NCI-H2196 (cell line): Measurements from ENCODE around the gene HLF.

Experiments used
- DNase-seq: peaks from one replicate; lab custom pipeline; 2025; ENCODE audit not compliant: unreplicated experiment; lab: John Stamatoyannopoulos, UW

Gene HLF

DNA sequence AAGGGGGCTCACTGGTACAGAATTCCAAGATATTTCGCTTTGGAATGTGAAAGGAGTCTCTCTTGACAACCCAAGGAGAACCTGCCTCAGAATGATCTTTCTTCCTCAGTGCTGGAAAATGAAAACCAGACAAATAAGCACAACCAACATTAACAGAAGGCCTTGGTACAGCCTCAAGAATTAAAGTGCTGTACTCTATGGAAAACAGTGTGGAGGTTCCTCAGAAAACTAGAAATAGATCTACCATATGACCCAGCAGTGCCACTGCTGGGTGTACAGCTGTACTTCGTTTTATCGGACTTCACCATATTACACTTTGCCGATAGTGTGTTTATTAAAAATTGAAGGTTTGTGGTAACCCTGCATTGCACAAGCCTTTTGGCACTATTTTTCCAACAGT is 25.2 kb downstream of the HLF start:
- no peak for DNase-seq

DNA sequence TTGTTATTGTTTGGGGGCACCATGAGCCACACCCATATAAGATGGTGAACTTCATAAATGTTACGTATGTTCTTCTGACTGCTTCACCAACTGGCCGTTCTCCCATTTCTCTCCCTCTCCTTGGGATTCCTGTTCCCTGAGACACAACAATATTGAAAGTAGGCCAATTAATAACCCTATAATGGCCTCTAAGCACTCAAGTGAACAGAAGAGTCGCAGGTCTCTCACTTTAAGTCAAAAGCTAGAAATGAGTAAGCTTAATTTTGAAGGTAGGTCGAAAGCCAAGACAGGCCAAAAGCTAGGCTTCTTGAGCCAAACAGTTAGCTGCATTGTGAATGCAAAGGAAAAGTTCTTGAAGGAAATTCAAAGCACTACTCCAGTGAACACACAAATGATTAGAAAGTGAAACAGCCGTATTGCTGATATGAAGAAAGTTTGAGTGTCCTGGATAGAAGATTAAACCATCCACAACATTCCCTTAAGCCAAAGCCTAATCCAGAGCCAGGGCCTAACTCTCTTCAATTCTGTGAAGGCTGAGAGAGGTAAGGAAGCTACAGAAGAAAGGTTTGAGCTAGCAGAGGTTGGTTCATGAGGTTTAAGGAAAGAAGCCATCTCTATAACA is 25.8 kb downstream of the HLF start:
- DNase-seq, result no peak

DNA sequence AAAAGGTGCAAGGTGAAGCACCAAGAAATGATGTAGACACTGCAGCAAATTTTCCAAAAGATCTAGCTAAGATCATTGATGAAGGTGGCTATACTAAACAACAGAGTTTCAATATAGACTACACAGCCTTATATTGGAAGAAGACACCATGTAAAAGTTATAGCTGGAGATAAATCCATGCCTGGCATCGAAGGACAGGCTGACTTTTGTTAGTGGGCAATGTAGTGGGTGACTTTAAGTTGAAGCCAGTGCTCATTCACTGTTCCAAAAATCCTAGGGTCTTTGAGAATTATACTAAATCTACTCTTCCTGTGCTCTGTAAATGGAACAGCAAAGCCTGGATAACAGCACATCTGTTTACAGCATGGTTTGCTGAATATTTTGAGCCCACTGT is 26.4 kb downstream of the HLF start:
- DNase-seq, result no peak

DNA sequence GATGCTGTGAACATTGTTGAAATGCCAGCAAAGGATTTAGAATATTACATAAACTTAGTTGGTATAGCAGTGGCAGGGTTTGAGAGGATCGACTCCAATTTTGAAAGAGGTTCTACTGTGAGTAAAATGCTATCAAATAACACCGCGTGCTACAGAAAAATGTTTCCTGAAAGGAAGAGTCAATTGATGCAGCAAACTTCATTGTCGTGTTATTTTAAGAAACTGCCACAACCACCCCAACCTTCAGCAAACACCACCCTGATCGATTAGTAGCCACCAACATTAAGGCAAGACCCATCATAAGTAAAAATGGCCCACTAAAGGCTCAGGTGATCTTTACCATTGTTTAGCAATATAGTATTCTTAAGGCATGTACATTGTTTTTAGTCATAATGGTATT is 27.3 kb downstream of the HLF start:
- no peak for DNase-seq

DNA sequence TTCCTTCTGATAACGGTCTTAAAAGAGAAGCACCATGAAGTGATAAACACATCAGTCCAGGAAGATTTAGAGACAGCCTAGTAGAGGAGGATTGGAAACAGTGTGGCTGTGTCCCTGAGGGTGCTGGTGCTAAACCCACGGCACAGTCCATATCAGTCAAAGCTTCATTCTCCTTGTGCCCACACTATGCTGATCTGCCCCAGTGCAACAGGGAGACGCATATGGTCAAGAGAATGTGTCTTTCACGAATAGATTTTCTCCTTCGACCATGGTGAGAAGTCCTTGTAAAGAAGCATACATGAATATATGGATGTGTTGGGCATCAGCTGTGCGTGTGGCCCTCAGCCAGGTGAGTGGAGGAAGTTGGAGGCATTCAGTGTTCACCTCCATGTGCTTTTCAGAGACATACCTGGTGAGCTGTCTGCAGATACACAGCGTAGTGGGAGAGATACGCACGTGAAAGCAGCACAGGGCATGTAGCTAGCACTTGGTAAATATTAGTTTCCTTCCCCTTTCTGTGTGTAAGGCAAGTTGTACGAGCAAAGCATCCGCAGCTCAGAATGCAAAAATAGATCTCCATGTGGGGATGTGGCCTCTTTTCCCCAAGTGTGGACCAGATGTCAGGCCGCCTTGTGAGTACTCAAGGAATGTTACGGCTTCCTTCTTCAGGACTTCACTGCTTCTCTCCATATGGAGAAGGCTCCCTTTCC is 29.4 kb downstream of the HLF start:
- DNase-seq, result no peak

DNA sequence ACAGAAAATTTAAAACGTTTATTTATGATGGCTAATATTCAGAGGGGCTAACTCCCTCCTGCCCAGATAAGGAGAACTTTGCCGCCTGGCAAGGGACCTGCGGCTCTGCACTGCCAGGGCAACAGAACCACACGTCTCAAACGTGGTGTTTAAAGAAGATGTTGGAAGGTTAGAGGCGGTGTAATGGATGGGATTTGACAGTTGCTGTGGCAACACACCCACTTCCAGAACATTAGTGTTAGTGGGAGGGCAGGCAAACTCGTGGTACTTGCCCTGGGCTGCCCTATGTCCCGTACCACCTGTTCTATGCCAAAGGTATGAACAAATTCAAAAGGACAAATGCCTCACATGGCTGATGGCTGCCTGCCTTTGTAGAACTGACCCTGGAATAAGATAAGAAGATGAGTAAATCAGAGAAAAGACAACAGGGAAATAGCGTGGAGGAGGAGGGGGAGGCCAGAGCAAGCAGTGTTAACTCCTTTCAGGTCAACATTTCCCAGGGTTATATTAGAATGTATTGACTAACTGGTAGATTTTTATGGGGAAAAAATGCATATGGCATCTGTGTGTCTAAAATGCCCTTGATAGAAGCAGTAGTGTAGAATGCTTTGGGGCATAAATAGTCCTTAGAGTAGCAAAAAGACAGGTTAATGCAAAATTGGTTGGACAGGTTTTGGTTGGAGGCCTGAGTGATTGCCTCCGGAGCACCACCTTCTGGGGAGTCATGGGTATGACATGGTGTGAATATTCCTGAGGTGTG is 30.8 kb downstream of the HLF start:
- DNase-seq, result peak; percentile 62

DNA sequence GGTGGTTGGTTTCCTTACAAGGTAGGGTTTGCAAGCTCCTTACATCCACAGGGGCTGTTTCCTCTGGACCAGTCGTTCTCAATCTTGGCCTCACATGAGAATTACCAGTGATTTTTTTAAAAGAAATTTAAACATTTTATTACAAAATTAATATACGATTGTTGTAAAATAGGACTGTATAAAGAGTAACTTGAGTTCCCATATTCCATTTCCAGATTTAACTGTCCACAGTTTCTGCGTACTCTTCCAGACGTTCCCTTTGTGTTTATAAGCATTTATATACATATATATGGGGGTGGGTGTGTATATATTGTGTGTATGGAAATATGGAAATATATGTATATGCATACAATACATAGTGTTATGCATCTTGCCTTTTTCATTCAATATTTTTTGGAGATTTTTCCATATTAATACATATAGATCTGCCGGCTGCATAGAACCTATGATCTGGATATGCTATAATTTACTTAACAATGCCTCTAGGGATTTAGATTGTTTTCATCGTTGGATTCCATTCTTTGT is 31.5 kb downstream of the HLF start:
- DNase-seq, result no peak

DNA sequence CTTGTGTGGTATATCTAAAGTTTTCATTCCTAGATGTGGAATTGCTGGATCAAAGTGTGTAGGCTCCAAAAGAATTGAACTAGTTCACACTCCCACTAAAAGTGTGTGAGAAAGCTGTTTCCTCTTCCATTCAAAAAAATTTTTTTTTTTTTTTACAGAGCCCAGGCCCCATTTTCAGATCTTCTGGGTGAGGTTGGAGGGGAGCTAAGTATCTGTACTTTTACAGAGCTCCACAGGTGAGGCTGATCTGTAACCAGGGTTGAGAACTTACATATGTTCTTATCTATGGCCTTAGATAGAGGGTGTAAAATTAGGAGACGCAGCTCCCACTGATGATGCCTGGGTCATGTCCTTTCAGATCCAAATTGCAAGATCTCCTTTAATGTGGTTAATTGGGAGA is 31.9 kb downstream of the HLF start:
- no peak for DNase-seq

DNA sequence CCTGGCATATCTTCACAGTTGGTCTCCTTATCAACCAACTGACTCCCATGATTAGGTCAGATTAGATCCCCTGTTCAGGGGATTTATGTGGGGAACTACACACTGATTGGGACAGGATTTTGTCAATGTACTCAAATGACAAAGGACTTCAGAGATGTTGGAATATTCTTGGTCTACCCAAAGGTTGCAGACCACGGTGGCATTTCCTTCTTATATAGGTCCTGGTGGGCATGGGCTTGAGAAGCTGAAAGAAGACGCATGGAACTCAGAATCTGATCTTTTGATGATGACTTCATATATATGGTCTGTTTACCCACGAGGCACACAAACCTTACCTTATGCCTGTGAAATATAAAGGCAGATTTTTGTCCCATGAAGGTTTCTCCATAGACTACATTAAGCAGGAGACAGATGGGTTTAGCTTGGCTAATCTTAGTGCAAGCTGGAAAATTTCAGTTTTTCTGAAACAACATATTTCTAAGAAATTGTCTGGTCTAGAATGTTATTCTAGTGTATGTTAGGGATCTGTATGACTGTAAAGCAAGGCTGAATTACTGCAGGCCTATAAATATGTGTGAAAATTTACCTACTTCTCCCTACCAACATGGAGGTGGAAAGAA is 33.5 kb downstream of the HLF start:
- DNase-seq, result no peak

DNA sequence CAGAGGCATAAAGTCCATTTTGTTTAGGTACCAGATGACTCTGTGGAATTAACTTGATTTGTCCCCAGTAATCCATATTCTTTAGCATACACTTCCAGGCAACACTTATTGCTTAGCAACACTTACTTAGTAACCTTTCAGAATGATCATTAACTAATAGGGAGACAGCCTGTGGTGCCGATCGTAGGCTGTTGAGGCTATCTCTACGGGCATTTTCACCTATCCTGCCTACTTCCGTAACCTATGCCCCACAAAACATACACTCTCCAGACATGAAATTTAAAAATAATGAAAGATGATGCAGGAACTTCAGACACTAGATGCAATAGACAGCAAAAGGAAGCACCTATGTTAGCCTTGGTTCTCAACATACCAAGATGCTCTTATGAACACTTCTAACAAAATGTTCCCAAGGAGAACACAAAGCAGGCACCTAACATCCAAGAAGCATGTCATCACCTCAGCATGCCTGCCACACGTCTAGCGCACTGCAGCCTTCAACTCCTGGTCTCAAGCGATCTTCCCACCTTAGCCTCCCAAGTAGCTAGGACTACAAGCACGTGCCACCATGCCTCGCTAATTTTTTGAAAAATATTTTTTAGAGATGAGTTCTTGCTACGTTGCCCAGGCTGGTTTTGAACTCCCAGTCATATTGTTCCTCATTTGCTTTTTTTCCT is 34.5 kb downstream of the HLF start:
- no peak for DNase-seq

DNA sequence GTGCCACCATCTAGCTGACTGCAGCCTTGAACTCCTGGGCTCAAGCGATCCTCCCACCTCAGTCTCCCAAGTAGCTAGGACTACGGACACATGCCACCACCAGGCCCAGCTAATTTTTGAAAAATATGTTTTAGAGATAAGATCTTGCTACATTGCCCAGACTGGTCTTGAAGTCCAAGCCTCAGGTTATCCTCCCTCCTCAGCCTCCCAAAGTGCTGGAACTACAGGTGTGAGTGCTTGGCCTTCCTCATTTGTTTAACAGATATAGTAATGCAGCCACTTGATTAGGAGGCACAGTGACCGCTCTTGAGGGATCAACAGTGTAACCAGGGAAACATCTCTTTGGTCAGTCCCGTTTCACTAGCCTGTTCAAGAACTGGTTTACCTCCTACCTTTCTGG is 35.1 kb downstream of the HLF start:
- no peak for DNase-seq

DNA sequence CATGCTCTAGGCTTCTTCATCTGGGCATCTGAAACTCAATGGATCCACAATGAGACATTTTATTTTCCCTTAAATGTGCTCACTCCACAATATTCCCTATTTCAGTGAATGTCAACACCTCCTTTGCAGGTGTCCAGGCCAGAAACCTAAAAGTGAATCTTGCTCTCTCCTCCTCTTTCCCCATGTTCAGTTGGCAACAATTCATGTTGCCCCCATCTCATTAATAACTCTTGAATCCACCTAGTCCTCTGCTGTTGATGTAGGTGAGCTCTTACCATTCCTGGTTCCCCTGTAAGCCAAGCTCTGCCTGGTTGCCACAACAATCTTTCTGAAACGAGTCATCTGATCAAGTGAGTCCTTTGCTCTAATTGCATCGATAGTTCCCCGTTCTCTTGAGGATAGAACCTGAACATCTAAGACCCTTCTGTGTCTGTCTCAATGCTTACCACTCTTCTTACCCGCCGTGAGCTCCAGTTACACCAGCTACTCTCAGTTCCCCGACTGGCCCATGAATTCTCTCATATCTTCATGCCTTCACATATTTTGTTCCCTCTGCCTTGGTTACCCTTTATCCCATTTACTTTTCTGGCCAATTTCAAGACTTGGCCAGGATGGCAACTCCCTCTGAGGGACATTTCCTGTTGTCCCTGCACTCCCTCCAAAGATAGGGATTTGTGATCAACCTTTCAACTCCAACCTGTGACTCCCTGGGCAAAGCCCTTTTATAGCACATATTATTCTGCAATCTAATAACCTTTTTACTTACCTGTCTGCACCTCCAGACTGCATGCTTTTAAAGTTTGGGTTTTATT is 35.9 kb downstream of the HLF start:
- no peak for DNase-seq

DNA sequence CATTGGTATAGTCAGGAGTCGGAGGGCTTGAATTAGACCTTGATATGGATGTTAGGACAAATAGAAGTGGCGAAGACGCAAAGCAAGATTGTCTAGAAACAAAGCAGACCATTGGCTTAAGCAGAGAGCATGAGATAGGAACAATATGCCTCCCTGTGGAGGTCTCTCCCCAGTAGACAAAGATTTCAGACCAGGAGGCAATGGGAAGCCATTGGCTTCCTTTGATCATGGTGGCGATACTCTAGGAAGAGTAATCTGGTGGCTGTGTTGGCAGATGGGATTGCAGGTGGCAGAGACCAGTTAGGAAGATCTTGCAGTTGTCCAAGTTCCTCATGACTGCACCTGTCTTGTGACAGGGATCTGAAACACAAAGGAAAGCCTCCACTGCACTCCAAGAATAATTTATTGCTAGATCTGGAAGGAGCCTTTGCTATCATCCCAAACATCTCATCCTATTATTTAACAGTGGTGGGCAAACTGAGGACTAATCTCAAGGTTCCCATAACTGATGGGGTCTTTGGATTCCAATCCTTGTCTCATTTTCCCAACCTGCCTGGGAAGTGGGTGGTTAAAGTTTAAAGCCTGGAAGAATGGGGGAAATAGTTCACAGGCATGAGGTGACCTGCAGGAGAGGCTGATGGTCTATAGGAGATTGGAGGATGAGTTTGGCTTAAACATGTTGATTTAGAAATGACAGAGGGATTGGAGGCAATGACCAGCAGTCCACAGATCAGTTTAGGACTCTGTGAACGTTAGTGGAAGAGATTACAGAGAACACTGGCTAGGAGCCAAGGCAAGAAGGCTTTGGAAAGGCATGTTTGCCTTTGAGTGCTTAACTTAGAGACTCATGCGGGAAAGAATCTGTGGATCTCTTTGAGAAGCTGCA is 37.0 kb downstream of the HLF start:
- no peak for DNase-seq

DNA sequence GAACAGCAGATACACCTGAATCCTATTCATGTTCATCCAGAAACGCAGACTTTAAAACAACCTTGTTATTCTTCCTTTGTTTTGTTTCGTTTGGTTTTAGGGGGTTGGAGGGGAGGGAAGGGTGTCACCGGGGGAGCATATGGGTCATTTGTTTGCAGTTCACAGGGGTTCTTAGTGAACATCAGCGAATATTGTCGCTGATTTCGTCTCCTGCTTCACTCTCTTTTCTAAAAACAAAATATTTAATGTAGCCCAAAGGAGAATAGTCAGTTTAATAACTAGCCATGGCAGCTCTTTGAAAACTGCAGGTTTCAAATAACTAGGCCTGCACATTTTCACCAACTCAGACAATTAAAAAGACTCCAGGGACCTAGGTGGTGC is 37.6 kb downstream of the HLF start:
- DNase-seq, result no peak

DNA sequence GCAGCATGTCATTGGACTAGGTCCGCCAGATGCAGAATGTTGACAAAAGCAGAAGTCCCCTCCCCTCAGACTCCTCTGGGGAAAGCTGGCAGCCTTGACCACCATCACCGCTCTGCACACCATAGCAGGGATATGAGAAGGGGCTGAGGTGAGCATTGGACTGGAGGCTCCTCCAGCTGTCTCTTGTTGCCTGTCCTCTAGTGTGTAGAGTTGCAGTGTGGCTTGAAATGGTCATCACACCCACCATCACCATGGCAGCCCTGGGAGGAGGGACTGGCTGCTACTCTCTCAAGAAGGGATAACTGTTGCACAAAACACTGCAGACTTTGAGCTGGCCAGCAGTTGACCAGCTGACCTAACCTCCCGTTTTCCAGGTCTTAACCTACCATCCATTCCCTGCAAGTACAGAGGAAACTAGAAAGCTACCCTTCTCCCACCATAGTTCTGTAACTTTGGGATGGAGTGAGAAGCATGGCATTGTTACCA is 38.3 kb downstream of the HLF start:
- DNase-seq, result no peak

DNA sequence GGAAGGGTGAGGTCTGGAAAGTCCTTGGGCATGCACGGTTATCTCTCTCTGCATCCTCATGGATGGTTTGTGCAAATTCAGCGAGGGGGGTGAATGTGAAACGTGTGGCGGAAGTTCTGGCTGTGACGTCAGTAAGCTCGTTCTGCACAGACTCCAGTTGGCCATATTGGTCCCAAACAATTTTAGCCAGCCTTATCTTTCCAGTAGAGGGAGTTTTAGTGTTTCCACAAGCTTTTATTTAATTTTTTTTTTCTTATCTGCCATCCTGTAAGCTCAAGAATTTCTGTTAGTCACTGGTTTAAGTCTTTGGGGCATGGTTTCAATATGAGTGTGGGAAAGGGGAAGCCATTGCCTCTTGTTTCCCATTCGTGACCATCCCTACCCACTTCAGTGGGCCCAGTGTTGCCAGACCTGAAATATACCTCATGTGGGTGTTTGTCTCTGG is 39.0 kb downstream of the HLF start:
- no peak for DNase-seq

DNA sequence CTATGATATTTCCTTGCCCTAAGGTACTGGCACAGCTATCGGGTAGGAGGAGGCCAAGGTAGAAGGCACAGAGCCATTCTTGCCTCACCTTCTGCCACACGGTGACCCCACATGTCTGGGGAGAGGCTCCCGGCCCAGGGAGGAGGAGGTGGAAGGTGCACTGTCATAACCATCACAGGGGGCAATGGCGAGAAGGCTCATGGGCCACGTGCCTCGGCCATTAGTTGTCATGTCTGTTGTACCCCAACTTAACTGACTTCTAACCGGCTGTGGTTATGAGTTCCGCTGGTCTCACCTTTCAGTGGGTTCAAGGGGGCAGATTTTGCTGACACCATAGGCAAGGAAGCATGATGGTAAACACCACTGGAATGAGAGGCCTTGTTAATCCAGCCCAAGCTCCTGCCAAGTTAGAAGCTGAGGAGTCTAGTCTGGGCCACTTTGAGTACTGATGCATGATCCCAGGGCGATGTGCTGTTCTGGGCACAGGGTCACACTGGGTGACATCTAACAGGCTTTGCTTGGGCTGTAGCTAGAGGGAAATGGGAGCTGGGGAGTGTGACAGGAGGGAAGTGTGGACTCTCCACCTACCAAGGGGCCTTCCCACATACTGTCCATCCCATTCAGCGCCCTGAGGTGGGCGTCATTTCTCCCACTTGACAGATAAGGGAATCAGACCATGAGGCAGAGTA is 39.6 kb downstream of the HLF start:
- DNase-seq, result no peak

DNA sequence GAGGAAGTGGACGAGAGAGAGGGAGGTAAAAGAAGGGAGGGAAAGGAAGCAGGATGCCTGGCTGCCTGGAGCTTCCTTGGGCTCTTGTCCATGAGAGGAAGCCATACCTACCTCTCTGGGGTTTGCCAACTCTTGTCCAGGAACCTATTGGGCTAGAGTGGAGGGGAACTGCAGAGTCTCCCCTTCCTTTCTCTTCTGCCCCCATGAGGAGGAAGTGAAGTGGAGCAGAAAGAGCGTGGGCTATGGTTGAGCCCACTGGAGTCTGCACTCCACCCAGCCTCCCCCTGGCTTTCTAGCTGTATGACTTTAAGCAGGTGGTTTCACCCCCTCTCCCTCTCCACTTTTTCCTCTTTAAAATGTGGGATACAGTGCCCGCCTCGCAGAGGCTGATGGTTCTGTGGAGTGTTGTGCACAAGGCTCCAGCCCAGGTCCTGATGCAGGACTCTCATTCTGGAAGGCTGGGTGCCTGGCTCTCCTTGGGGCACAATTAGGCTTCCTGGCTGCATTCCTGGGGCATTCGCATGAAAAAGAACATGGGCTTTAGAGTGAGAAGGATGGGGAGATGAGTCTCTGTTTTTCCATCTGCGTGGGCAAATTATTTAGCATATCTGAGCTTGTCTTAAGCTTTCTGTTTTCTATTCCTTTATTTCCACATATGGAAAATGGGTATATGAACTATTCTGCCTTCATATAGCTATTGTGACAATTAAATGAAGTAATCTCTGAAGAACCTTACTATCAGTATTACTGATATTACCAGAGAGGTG is 40.7 kb downstream of the HLF start:
- no peak for DNase-seq
